ENCODE results near the gene TNFRSF18. TPM values are rescaled to one million over a fixed set of nuclear protein-coding genes. Genes with fewer than 3 reads are reported as not detected.
"Not testable (repeated sequence)": the region's sequence is repeated elsewhere in the genome, so short reads cannot be mapped to it uniquely, and the experiment has no call there.

The TNFRSF18 gene
- total RNA-seq, 1 donor from 2014 or later: not detected

- DNase-seq: no peak
These were observed 26.9 kb downstream of the TNFRSF18 start for GRCh38 chr1:1179346-1179982.

GRCh38 chr1:1178794-1179331, 27.5 kb downstream of the TNFRSF18 start:
- DNase-seq: no peak

- DNase-seq: no peak
These were observed 28.8 kb downstream of the TNFRSF18 start for GRCh38 chr1:1177452-1178206.

GRCh38 chr1:1176931-1177330, 29.5 kb downstream of the TNFRSF18 start:
- no peak for DNase-seq

- not testable (repeated sequence) for DNase-seq
These were observed 30.2 kb downstream of the TNFRSF18 start for GRCh38 chr1:1176063-1176761.

- DNase-seq: no peak
These were observed 30.9 kb downstream of the TNFRSF18 start for GRCh38 chr1:1175221-1176062.

DNA sequence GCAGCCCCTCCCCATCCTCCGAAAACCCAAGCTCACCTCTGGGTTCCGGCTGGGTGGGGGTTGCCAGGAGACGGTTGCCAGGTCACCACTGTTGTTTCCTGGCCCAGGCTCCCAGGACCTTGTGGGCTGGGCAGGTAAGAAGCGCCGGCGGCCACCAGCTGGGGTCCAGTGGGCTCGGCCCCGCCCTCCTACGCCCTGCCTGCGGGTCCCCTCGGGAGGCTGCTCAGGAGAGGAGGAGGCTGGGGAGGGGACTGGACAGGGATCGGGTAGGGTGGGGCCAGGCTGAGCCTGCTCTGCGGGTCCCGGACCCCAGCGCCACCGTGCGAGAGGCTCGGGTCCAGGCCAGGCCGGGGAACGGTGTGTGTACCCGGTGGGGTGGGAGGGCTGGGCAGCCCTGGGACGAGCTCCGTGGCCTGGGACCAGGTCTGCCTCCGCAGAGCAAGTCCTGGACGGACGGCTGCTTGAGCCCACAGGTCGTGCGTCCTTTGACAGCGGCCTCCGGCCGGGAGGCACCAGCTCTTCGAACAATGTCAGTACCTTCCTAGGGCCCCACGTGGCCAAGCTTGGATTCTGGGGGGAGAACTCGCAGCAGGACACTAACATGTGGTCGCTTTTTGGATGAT, 32.5 kb downstream of the TNFRSF18 start, which contains the start of gene TTLL10:
TSS of gene TTLL10 (plus strand) at position 88 of the 623 bp plus-strand sequence. CDS start 5,336 bp downstream, outside the sequence.
- no peak for DNase-seq

DNA sequence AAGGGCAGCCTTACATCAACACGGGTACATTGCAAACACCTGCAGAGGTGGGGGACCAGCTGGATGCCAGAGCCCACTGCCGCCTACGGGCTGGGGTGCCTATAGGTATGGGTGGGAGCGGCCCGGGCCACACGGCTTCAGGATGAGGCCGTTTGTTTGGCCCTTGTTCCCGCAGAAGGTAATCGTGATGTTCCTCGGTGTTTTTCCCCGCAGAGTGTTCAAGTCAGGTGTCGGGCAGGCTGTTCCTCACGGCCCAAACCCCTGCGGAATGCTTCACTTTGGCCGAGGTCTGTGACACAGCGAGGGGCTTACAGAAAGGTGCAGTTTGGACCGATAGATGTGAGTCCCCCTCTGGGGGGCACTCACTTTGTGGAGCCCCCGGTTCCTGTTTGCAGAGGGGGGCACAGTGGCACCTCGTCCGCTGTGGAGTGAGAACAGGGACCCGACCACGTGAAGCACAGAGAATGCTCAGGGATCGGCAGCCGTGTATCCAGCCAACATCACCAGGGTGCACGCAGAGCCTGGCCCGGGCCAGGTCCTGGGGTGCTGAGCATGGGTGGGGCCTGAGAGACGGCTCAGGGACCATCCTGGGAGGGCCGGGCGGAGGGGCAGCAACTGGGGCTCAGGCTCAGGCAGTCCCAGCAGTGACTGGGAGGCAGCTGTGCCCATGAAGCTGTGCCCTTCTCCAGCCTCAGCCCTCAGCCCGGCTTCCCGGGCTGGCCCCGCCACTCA, 33.2 kb downstream of the TNFRSF18 start:
- DNase-seq: no peak

- no peak for DNase-seq
These were observed 34.6 kb downstream of the TNFRSF18 start for GRCh38 chr1:1171546-1172340.

- DNase-seq: no peak
These were observed 35.2 kb downstream of the TNFRSF18 start for GRCh38 chr1:1171161-1171545.

GRCh38 chr1:1170215-1171091, 35.9 kb downstream of the TNFRSF18 start:
- DNase-seq: no peak

GRCh38 chr1:1169429-1170214, 36.8 kb downstream of the TNFRSF18 start:
- no peak for DNase-seq

GRCh38 chr1:1168451-1169411, 37.7 kb downstream of the TNFRSF18 start:
- no peak for DNase-seq

DNA sequence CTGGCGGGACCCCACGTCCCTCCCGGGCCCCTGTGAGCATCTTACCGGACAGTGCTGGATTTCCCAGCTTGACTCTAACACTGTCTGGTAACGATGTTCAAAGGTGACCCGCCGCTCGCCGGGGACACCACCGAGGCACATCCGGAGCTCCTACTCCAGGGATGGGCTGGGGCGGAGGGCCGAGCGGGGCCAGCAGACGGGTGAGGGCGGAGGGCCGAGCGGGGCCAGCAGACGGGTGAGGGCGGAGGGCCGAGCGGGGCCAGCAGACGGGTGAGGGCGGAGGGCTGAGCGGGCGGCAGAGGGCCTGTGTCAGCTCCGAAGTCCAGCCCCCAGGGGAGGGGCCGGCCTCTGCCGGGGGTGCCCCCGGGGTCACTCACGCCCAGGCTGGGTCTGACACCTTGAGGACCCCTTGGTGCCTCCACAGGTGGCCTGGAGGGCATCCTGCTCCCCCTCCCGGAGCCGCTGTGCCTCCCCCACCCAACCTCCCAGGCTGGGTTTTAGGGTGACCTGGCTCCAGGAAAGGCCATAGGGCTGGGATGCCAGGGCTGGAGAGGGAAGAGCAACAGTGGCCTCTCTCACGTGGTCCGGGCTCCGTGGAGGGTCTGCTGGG, 38.4 kb downstream of the TNFRSF18 start:
- no peak for DNase-seq

DNA sequence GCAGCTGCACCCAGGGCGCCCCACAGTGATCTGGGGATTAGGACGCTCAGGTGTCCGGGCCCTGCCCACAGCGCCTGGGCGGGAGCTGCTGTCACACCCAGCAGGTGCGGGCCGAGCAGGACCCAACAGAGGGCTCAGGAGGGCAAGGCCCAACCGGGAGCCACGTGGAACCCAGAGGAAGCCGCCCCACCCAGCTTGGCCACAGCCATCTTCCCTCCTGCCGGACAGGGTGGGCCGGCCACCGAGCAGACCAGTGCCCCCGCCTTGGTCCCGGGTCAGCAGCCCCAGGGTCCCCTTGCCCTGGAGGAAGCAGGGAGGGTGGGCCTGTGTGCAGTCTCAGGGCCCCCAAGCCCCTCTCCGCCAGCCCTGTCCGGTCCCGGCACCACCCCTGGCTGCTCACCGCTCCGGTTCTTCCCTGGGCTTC, 39.0 kb downstream of the TNFRSF18 start:
- no peak for DNase-seq

Data from occipital lobe (tissue), 2 donors.